GM13977 (cell line): Measurements from ENCODE around the gene MAN1C1.
"Not testable (repeated sequence)": the region's sequence is repeated elsewhere in the genome, so short reads cannot be mapped to it uniquely, and the experiment has no call there.

Source experiments
- DNase-seq: peaks from one replicate; pipeline ENCODE4 v3.0.0; 2012; ENCODE audit warnings: low spot score
- CTCF ChIP-seq: IDR thresholded peaks from 2 replicates; pipeline ENCODE4 v1.5.1; 2012; ENCODE audit warnings: mild to moderate bottlenecking, control low read depth; ENCODE audit not compliant: insufficient read depth; ENCODE audit errors: extremely low read depth, missing control alignments
- in situ Hi-C: fragments of 300-500 bp; cut with MboI; formaldehyde crosslinking; loops from one replicate; pipeline ENCODE4 v1.12.0; 2022; ENCODE audit warnings: low sequenced_read_pairs, low pct_unique_long_range_greater_than_20kb, mixed read lengths, inconsistent platforms; ENCODE audit not compliant: unreplicated experiment

MAN1C1 gene

GRCh38 chr1:25581764-25582163 lies 34.8 kb upstream of the MAN1C1 start:
- TF ChIP-seq CTCF: no peak
- DNase-seq: no peak
- in situ Hi-C loops: no loop called here

- TF ChIP-seq CTCF: no peak
- in situ Hi-C loops: no loop called here
- no peak for DNase-seq
Measured at GRCh38 chr1:25583519-25584370, 32.8 kb upstream of the MAN1C1 start.

GRCh38 chr1:25586181-25586588 lies 30.4 kb upstream of the MAN1C1 start:
- DNase-seq: no peak
- in situ Hi-C loops: no loop called here
- TF ChIP-seq CTCF: no peak

GRCh38 chr1:25587290-25587689 lies 29.3 kb upstream of the MAN1C1 start:
- no peak for DNase-seq
- in situ Hi-C loops: no loop called here
- no peak for TF ChIP-seq CTCF

GRCh38 chr1:25588224-25588623 lies 28.4 kb upstream of the MAN1C1 start:
- in situ Hi-C loops, DNase-seq: not testable (repeated sequence)

- DNase-seq, in situ Hi-C loops: not testable (repeated sequence)
Measured at GRCh38 chr1:25588786-25589185, 27.8 kb upstream of the MAN1C1 start.

GRCh38 chr1:25590096-25590824 lies 26.3 kb upstream of the MAN1C1 start:
- in situ Hi-C loops: no loop called here
- no peak for TF ChIP-seq CTCF
- DNase-seq: no peak
